GM12878 (cell line): Measurements from ENCODE around the gene ALCAM.

ENCODE experiments used
- BCLAF1 ChIP-seq: fragments of 450-650 bp; IDR thresholded peaks from 2 replicates; pipeline ENCODE4 v1.6.1; 2017; ENCODE audit warnings: antibody characterized with exemption, mild to moderate bottlenecking, moderate library complexity
- CEBPB ChIP-seq, 2 experiments: fragments of 150-350 bp in 1 of 2; IDR thresholded peaks; 2 replicates each; pipeline ENCODE4 v1.6.1; 2012 to 2014; ENCODE audit warnings: low read depth in 2 of 2, low read length in 2 of 2, borderline replicate concordance in 1 of 2, inconsistent platforms in 1 of 2
- CHD1 ChIP-seq: IDR thresholded peaks from 2 replicates; pipeline ENCODE4 v1.6.1; 2012; ENCODE audit warnings: low read depth, low read length, improper control_type of control experiment
- CHD4 ChIP-seq: fragments of 200-600 bp; sonication (generic); IDR thresholded peaks from 2 replicates; pipeline ENCODE4 v1.6.1; 2016; ENCODE audit warnings: mild to moderate bottlenecking
- POLR2AphosphoS5 ChIP-seq: IDR thresholded peaks from 2 replicates; pipeline ENCODE4 v1.6.1; 2011; ENCODE audit warnings: mild to moderate bottlenecking, low read length, inconsistent platforms
- REST ChIP-seq: IDR thresholded peaks from 2 replicates; pipeline ENCODE4 v1.6.1; 2012; ENCODE audit warnings: mild to moderate bottlenecking, low read depth, low read length
- TARDBP ChIP-seq: IDR thresholded peaks from 2 replicates; pipeline ENCODE4 v1.6.1; 2016; ENCODE audit warnings: borderline replicate concordance
- USF2 ChIP-seq: IDR thresholded peaks from 2 replicates; pipeline ENCODE4 v1.6.1; 2011; ENCODE audit warnings: low read depth, low read length, improper control_type of control experiment, borderline replicate concordance
- ZNF24 ChIP-seq: fragments of 450-650 bp; IDR thresholded peaks from 2 replicates; pipeline ENCODE4 v1.6.1; 2017; ENCODE audit warnings: antibody characterized with exemption, mild to moderate bottlenecking
- TF ChIP-seq, protein P1 (sequence below), 3 experiments: IDR thresholded peaks in 2 of 3; conservative IDR thresholded peaks in 1 of 3; 2 replicates each; pipeline ENCODE4 v1.5.1; 2011; ENCODE audit warnings: low read depth in 3 of 3, low read length in 3 of 3, mild to moderate bottlenecking in 3 of 3, control low read depth in 2 of 3, moderate library complexity in 2 of 3, inconsistent platforms in 1 of 3, mixed read lengths in 1 of 3; ENCODE audit not compliant: control insufficient read depth in 2 of 3, insufficient read depth in 1 of 3; ENCODE audit errors: extremely low read depth in 1 of 3

DNA sequence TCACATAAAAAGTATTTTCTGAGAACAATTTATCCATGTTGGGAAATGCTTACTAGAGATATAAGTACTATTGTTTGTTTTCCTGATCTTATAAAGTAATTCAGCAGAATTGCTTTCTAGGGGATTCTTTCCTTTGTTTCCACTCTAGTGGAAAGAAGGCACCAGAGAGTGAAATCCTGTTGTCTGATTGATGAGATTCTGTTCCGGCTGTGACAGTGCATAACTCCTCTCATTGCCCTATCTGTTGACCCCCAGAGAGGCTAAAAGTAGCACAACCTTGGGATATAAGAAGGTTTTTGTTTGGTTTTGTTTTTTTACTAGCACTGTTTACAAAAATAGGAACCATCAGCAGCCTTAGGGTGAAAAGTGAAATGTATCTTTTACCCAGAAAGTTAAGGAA lies 114.1 kb downstream of the ALCAM start:
- no peak for TF ChIP-seq CHD1
- no peak for TF ChIP-seq USF2
- no peak for TF ChIP-seq BCLAF1
- TF ChIP-seq REST, result no peak
- no peak for TF ChIP-seq TARDBP
- TF ChIP-seq CHD4, result no peak
- TF ChIP-seq, protein P1, sequence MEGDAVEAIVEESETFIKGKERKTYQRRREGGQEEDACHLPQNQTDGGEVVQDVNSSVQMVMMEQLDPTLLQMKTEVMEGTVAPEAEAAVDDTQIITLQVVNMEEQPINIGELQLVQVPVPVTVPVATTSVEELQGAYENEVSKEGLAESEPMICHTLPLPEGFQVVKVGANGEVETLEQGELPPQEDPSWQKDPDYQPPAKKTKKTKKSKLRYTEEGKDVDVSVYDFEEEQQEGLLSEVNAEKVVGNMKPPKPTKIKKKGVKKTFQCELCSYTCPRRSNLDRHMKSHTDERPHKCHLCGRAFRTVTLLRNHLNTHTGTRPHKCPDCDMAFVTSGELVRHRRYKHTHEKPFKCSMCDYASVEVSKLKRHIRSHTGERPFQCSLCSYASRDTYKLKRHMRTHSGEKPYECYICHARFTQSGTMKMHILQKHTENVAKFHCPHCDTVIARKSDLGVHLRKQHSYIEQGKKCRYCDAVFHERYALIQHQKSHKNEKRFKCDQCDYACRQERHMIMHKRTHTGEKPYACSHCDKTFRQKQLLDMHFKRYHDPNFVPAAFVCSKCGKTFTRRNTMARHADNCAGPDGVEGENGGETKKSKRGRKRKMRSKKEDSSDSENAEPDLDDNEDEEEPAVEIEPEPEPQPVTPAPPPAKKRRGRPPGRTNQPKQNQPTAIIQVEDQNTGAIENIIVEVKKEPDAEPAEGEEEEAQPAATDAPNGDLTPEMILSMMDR (IDR thresholded peaks at IDR 0.05 in 2 of 3, conservative IDR thresholded peaks at IDR 0.05 in 1 of 3; ENCODE audit: control insufficient read depth in 2 of 3, extremely low read depth in 1 of 3, insufficient read depth in 1 of 3, low read depth in 3 of 3, low read length in 3 of 3), result no peak
- no peak for TF ChIP-seq ZNF24
- no peak for TF ChIP-seq CEBPB (IDR thresholded peaks at IDR 0.05; ENCODE audit: borderline replicate concordance in 1 of 2, low read depth in 2 of 2, low read length in 2 of 2)
- TF ChIP-seq POLR2AphosphoS5, result no peak
